Measurements from ENCODE around the gene HEBP1. TPM values are rescaled to one million over a fixed set of nuclear protein-coding genes. Genes with fewer than 3 reads are reported as not detected.

Gene HEBP1
- total RNA-seq, 2 experiments from 2014 or later, result 11.9 to 12.5 TPM

DNA sequence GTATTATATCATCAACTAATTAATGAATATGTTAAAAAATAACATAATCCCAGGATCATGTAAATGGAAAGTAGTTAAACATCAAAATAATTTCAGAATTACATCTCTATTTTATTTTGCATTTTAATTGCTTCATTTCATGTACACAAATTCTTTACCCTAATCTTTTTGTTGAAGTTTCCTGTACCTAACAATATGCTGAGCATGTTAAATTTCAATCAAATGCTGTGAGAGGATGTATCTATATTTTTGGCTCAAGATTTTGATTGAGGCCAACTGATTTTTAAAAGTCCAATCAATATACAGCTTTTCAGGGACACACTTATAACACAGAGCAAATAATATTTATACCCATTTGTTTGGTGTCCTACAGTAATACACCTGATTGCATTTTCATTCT, 54.5 kb downstream of the HEBP1 start:
- no peak overlapping the region for H3K4me3 ChIP-seq (ENCODE audit: low read length)
- Mint-ChIP-seq H3K27me3 (peaks cover 11% of the 10 kb centered on the region), H3K9me3 (no peaks in the 10 kb centered on the region), H3K4me1 (ENCODE audit: low read depth) (no peaks in the 10 kb centered on the region), H3K36me3 (ENCODE audit: low read depth) (no peaks in the 10 kb centered on the region), H3K27ac (no peak overlapping the region), H3K4me3 (no peak overlapping the region)
- intact Hi-C loops (cut with DNase I, micrococcal nuclease), result no loop called here
- H3K27me3 ChIP-seq (ENCODE audit: control insufficient read depth in 1 of 2, insufficient read depth in 2 of 2, low read length in 2 of 2), result no peaks in the 10 kb centered on the region
- no peaks in the 10 kb centered on the region for H3K4me1 ChIP-seq (ENCODE audit: insufficient read depth, low read length)
- ATAC-seq (ENCODE audit: poor library complexity) (no peak), DNase-seq (no peak)
- H3K27ac ChIP-seq (ENCODE audit: low read depth in 1 of 2, low read length in 2 of 2), result no peak overlapping the region
- TF ChIP-seq, protein P1, sequence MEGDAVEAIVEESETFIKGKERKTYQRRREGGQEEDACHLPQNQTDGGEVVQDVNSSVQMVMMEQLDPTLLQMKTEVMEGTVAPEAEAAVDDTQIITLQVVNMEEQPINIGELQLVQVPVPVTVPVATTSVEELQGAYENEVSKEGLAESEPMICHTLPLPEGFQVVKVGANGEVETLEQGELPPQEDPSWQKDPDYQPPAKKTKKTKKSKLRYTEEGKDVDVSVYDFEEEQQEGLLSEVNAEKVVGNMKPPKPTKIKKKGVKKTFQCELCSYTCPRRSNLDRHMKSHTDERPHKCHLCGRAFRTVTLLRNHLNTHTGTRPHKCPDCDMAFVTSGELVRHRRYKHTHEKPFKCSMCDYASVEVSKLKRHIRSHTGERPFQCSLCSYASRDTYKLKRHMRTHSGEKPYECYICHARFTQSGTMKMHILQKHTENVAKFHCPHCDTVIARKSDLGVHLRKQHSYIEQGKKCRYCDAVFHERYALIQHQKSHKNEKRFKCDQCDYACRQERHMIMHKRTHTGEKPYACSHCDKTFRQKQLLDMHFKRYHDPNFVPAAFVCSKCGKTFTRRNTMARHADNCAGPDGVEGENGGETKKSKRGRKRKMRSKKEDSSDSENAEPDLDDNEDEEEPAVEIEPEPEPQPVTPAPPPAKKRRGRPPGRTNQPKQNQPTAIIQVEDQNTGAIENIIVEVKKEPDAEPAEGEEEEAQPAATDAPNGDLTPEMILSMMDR (IDR thresholded peaks at IDR 0.05), result no peak
- CTCF ChIA-PET, result no interaction called here
- POLR2A ChIA-PET, result no interaction called here
- no peaks in the 10 kb centered on the region for H3K9me3 ChIP-seq (ENCODE audit: control insufficient read depth in 1 of 2, insufficient read depth in 1 of 2, low read length in 2 of 2)
- H3K36me3 ChIP-seq (ENCODE audit: insufficient read depth, low read length), result no peaks in the 10 kb centered on the region

DNA sequence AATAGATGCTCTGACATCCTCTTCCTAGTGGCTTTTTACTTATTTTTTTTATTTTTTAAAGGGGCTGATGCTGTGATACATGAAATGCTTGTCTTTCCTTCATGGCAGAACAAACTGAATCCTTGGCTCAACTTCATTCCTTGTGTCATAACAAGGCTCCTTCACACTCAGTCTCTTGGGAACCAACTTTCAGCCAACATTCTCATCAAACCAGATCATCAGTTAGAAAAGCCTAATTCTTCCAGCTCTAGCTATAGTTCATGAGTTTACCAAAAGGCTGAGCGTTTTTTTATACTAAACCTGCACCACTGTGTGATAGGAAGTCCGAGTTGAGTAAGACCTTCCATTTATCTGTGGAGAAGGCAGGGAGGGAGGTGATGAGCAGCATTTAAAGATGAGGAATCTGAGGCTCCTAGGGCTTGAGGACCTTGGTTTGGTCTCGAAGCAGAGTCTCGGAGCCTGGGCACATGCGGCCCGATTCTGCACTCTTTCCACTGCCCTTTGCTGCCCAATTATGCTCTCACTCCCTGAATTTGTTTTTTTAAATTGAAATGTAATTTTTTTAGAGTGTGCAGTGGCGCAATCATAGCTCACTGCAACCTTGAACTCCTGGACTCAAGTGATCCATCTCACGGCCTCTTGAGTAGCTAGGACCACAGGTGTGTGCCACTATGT, 56.3 kb downstream of the HEBP1 start:
- no peaks in the 10 kb centered on the region for H3K27me3 Mint-ChIP-seq
- H3K27ac Mint-ChIP-seq, result no peak overlapping the region
- Histone ChIP-seq H3K27me3 (ENCODE audit: control insufficient read depth in 1 of 2, insufficient read depth in 2 of 2, low read length in 2 of 2) (no peaks in the 10 kb centered on the region), H3K36me3 (ENCODE audit: insufficient read depth, low read length) (no peaks in the 10 kb centered on the region), H3K9me3 (ENCODE audit: control insufficient read depth in 1 of 2, insufficient read depth in 1 of 2, low read length in 2 of 2) (no peaks in the 10 kb centered on the region), H3K4me1 (ENCODE audit: insufficient read depth, low read length) (no peaks in the 10 kb centered on the region), H3K27ac (ENCODE audit: low read depth in 1 of 2, low read length in 2 of 2) (no peak overlapping the region), H3K4me3 (ENCODE audit: low read length) (no peak overlapping the region)
- ATAC-seq (ENCODE audit: poor library complexity), result no peak
- H3K4me3 Mint-ChIP-seq, result no peak overlapping the region
- intact Hi-C loops (cut with DNase I, micrococcal nuclease), result no loop called here
- DNase-seq, result no peak
- TF ChIP-seq, protein P1 (IDR thresholded peaks at IDR 0.05), result no peak
- no peaks in the 10 kb centered on the region for H3K4me1 Mint-ChIP-seq (ENCODE audit: low read depth)
- no peaks in the 10 kb centered on the region for H3K9me3 Mint-ChIP-seq
- ChIA-PET CTCF (no interaction called here), POLR2A (no interaction called here)
- H3K36me3 Mint-ChIP-seq (ENCODE audit: low read depth), result no peaks in the 10 kb centered on the region

DNA sequence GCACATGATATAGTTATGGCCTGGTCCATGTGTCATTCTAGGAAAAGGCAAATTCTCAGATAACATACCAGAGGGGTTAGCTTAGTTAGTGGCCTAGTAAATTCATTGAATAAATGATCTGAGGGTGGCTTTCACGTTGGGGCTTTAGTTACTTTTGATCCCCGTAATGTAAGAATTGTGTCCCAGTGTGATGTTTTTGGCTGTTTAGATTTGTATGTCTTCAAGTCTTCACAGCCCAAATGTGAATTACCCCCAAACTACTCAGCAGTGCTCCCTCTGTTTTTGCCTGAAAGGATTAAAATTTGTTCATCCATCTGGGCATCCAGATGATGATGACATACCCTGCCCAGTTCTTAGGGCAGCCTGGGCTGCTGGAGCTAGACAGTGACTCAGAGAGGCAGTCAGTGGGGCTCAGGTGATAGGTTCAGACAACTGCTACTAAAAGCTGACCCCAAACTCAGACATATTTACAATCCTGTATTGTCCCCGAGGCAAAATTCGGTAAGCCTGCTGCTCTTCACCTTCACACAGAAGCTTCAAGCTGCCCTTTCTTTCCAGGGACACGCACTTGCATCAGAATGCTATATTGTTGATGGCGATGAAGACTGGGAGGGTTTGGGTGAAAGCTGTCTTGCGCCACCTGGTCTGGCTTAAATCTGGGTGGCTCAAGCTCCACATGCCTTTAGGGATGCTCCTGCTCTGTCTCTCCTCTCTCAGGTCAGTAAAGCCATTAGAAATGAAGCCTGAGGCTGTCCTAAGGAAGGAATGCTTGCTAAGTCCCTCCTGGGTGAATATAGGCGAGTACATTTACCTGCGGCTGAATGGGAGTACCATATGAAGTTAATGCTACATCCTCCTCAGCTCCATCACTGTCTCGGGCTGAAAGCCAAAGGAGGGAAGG, 58.4 kb downstream of the HEBP1 start:
- no peak overlapping the region for H3K27ac Mint-ChIP-seq
- no peak overlapping the region for H3K4me3 Mint-ChIP-seq
- TF ChIP-seq, protein P1 (IDR thresholded peaks at IDR 0.05), result no peak
- DNase-seq (no peak), ATAC-seq (ENCODE audit: poor library complexity) (no peak)
- no peaks in the 10 kb centered on the region for H3K9me3 Mint-ChIP-seq
- H3K27me3 ChIP-seq (ENCODE audit: control insufficient read depth in 1 of 2, insufficient read depth in 2 of 2, low read length in 2 of 2), result no peaks in the 10 kb centered on the region
- H3K4me3 ChIP-seq (ENCODE audit: low read length), result no peak overlapping the region
- no peaks in the 10 kb centered on the region for H3K4me1 ChIP-seq (ENCODE audit: insufficient read depth, low read length)
- H3K9me3 ChIP-seq (ENCODE audit: control insufficient read depth in 1 of 2, insufficient read depth in 1 of 2, low read length in 2 of 2), result no peaks in the 10 kb centered on the region
- POLR2A ChIA-PET, result no interaction called here
- no peaks in the 10 kb centered on the region for H3K36me3 Mint-ChIP-seq (ENCODE audit: low read depth)
- no peak overlapping the region for H3K27ac ChIP-seq (ENCODE audit: low read depth in 1 of 2, low read length in 2 of 2)
- peaks cover 6% of the 10 kb centered on the region for H3K27me3 Mint-ChIP-seq
- no peaks in the 10 kb centered on the region for H3K4me1 Mint-ChIP-seq (ENCODE audit: low read depth)
- H3K36me3 ChIP-seq (ENCODE audit: insufficient read depth, low read length), result no peaks in the 10 kb centered on the region
- intact Hi-C loops (cut with DNase I, micrococcal nuclease), result no loop called here
- CTCF ChIA-PET, result no interaction called here

All from CD4-positive, alpha-beta T cell (primary cell).